SIG-M5 treated with dmso at 0.1 percent for 504 hours (cell line): ENCODE results near the gene TRIP13.
"Not testable (repeated sequence)": the region's sequence is repeated elsewhere in the genome, so short reads cannot be mapped to it uniquely, and the experiment has no call there.

Experiments used
- DNase-seq: peaks from one replicate; lab custom pipeline; 2025; ENCODE audit not compliant: unreplicated experiment; lab: John Stamatoyannopoulos, UW

TRIP13 gene

GRCh38 chr5:889075-889710 lies 3.5 kb upstream of the TRIP13 start:
- no peak for DNase-seq

- peak; percentile 94 for DNase-seq
Observed at GRCh38 chr5:891117-891836, 1.4 kb upstream of the TRIP13 start.

- DNase-seq: no peak
Observed at GRCh38 chr5:891837-892393, 769 bp upstream of the TRIP13 start.

GRCh38 chr5:893137-893506 lies 438 bp downstream of the TRIP13 start:
- no peak for DNase-seq

- DNase-seq: no peak
Observed at GRCh38 chr5:893711-894110, 1.0 kb downstream of the TRIP13 start.

GRCh38 chr5:900781-901180 lies 8.1 kb downstream of the TRIP13 start:
- no peak for DNase-seq

GRCh38 chr5:902129-902916 lies 9.6 kb downstream of the TRIP13 start:
- DNase-seq: no peak

GRCh38 chr5:903756-904096 lies 11.0 kb downstream of the TRIP13 start:
- DNase-seq: no peak

- DNase-seq: no peak
Observed at GRCh38 chr5:905139-905642, 12.5 kb downstream of the TRIP13 start.

- no peak for DNase-seq
Observed at GRCh38 chr5:907366-907910, 14.8 kb downstream of the TRIP13 start.

- no peak for DNase-seq
Observed at GRCh38 chr5:908172-908571, 15.5 kb downstream of the TRIP13 start.

- DNase-seq: no peak
Observed at GRCh38 chr5:909086-909485, 16.4 kb downstream of the TRIP13 start.

- DNase-seq: no peak
Observed at GRCh38 chr5:909994-910768, 17.5 kb downstream of the TRIP13 start.

GRCh38 chr5:910769-911160 lies 18.1 kb downstream of the TRIP13 start:
- DNase-seq: no peak

GRCh38 chr5:911601-912000 lies 18.9 kb downstream of the TRIP13 start:
- DNase-seq: no peak

- DNase-seq: peak; percentile 30
Observed at GRCh38 chr5:912280-913091, 19.8 kb downstream of the TRIP13 start.

GRCh38 chr5:914174-914573 lies 21.5 kb downstream of the TRIP13 start:
- no peak for DNase-seq

GRCh38 chr5:914612-915011 lies 21.9 kb downstream of the TRIP13 start:
- no peak for DNase-seq

GRCh38 chr5:915346-915745 lies 22.7 kb downstream of the TRIP13 start:
- DNase-seq: not testable (repeated sequence)

GRCh38 chr5:915946-916345 lies 23.3 kb downstream of the TRIP13 start:
- DNase-seq: no peak
